NAMALWA (cell line): Measurements from ENCODE around the gene UBE2D3.
A peak's percentile ranks its signal among the peaks of the same experiment; 100 is the strongest.

ENCODE experiments used
- DNase-seq: peaks from one replicate; pipeline ENCODE4 v3.0.0-alpha.2; 2015; ENCODE audit warnings: low spot score

Gene UBE2D3

GRCh38 chr4:102789317-102789717 is 38.0 kb downstream of the UBE2D3 start:
- no peak for DNase-seq

DNA sequence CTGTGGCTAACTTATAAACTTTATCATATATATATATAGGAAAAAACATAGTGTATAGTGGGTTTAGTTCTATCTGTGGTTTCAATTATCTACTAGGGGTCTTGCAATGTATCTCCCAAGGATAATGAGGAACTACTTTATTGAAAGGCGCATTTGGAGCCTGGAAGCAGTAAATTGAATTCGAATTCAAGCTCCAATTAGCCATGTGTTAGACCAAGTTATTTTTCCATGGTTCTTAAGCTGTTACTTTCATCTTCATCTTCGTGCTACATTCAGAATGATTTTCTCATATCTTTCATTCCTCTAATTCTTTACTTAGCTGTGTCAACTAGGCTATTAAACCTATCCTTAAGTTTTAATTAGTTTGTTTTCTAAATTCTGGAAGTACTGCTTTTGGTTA is 39.4 kb downstream of the UBE2D3 start:
- DNase-seq, result no peak

DNA sequence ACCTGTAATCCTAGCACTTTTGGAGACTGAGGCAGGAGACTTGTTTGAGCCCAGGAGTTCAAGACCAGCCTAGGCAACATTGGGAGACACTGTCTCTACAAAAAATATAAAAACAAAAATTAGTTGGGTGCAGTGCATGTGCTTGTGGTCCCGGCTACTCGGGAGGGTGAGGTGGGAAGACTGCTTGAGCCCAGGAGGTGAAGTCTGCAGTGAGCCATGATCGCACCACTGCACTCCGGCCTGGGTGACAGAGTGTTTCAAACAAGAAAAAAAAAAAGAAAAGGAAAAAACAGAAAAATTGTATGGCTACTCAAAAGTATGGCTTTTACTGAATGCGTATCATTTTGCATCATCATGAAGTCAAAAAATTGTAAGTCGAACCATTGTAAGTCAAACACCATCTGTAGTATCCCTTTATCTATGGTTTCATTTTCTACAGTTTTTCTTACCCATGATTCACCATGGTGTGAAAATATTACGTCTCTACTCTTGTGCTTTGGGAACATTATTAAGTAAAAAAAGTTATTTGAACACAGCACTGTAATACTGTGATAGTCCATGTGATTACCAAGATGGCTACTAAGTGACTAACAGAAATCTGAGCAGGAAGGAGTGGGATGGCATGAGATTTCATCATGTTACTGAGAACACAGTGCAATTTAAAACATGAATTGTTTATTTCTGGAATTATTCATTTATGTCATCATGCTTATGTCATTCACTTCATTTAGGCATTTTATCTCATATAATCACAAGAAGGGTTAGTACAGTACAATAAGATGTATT is 40.1 kb downstream of the UBE2D3 start:
- no peak for DNase-seq

- DNase-seq, result no peak
Measured at GRCh38 chr4:102786279-102786678, 41.1 kb downstream of the UBE2D3 start.

DNA sequence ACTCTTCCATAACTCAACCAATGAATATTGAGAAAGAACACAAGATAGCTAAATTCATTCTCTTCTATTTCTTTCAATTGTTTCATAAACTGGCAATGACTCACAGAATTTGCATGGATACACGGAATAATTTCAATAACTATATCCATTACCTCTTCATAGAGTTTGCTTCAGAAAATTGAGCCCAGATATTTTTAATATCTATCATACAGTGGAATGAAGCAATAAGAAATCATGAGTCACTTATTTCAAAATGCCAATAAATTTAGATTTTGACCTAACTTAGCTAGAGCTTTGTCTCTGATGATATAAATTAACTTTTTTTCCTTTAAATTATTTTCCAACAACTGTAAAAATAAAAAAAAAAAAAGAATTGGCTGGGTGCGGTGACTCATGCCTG is 44.3 kb downstream of the UBE2D3 start:
- DNase-seq, result no peak

GRCh38 chr4:102781570-102781969 is 45.8 kb downstream of the UBE2D3 start:
- DNase-seq, result no peak

- DNase-seq, result no peak
Measured at GRCh38 chr4:102780476-102781144, 46.7 kb downstream of the UBE2D3 start.

- DNase-seq, result no peak
Measured at GRCh38 chr4:102779204-102779603, 48.1 kb downstream of the UBE2D3 start.

GRCh38 chr4:102778720-102779119 is 48.6 kb downstream of the UBE2D3 start:
- DNase-seq, result no peak

- no peak for DNase-seq
Measured at GRCh38 chr4:102775805-102776204, 51.5 kb downstream of the UBE2D3 start.

GRCh38 chr4:102774254-102774653 is 53.1 kb downstream of the UBE2D3 start:
- DNase-seq, result no peak

DNA sequence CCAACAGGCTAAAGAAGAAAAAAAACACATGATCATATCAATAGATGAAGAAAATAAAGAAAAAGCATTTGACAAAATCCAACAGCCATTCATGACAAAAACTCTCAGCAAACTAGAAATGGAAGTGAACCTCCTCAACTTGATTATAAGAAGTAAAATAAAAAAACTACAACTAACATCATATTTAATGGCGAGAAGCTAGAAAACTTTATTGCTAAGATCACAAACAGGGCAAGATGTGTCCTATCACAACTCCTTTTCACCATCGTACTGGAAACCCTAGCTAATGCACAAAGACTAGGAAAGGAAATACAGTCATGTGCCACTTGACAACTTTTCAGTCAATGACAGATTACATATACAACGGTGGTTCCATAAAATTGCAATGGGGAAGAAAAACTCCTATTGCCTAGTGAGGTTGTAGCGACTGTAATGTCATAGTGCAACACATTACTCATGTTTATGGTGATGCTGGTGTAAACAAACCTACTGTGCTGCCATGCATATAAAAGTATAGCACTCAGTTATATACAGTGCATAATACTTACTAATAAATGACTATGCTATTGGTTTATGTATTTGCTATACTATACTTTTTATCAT is 54.5 kb downstream of the UBE2D3 start:
- DNase-seq, result no peak

DNA sequence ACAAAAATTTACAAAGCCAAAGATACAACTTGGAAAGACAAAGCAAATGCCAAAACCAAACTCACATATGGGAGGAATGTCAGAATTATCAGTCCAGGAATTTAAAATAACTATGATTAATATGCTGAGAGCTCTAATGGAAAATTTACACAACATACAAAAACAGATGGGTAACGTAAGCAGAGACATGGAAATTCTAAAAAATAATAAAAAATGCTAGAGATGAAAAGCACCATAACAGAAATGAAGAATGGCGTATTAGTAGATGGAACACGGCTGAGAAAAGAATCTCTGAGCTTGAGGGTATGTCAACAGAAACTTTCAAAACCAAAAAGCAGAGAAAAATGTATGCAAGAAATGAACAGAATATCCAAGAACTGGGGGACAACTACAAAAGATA is 62.5 kb downstream of the UBE2D3 start:
- no peak for DNase-seq

- DNase-seq, result no peak
Measured at GRCh38 chr4:102761906-102762305, 65.4 kb downstream of the UBE2D3 start.

DNA sequence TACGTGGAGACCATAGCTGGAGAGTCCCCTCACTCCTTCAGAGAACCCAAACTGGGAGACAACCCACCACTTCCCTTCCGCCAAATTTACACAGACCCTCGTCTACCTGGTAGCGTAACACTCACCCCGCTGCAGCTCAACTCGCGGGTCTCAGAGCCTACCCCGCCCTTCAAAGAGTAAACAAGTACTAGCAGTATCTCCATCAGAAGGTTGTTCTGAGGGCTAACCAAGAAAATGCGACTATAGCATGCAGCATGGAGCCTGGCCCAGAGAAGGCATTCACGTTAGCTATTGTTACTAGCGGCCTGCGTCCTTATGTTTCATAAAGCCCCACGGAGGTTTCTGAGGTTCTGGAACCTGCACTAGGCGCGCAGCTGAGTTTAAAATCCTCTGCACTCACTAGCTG is 66.1 kb downstream of the UBE2D3 start:
- no peak for DNase-seq

DNA sequence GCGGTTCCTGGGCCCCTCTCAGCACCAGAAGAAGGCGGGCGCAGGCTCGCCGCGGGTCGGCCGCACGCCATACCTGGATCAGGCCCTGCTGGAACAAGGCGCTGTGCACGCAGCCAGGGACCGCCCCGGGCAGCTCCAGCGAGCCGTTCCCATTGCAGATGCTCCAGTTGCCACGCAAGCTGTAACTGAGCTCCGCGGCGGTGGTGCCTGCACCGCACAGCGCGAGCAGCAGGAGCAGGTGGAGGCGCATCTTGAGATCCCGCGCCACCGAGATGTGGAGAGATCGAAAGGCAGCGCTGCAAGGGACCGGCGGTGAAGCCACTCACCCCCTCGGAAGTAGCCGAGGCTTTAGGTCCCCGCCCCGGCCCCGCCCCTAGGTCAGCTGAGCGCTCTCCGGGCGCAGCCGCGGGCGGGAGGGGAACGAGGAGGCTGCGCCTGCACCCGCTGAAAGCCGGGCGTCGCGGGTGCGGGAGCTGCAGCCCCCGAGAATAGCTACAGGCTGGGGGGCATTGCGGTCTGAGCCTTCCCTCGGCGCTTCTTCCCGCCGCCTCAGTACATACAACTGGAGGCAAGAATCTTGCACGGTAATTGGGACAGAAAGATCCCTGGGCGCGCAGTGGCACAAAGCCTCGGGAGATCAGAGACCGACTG is 66.6 kb downstream of the UBE2D3 start, which contains the start of gene MANBA:
MANBA (minus strand) TSS at position 324 of the 651 bp plus-strand sequence; CDS start at position 250, 74 bp downstream.
- peak; percentile 93 for DNase-seq

GRCh38 chr4:102759831-102760644 is 67.3 kb downstream of the UBE2D3 start:
- DNase-seq, result peak; percentile 88

DNA sequence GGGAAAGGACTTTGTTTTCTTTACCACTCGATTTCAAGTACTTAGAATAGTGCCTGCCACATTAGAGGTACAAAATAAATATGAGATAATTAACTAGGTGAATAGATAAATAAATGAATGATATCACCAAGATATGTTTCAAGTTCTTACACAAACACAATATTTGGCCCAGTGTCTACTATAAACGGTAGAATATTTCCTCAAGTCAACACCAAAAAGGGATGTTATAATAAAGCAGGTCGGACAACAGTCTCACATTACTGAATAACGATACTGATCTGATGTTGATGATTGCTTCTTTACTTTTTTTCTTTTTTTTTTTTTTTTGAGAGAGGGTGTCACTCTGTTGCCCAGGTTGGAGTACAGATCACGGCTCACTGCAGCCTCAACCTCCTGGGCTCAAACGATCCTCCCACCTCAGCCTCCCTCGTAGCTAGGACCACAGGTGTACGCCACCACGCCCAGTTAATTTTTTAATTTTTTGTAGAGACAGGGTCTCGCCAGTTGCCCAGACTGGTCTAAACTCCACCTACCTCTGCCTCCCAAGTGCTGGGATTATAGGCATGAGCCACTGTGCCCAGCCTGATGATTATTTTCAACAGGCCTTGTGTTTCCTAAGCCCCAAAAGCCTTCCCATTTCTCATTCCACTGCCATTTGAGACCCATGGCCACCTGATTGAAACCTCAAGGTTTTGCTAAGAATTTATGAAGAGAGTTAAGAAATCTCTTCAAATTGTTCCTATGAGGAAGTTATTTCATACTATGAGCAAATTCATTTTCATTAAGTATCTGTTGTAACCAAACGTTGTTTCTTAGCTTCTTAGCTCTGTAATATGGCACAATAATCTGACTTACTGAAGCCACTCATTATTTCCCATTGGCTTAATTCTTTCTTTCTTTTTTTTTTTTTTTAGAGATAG is 68.8 kb downstream of the UBE2D3 start:
- no peak for DNase-seq

- DNase-seq, result no peak
Measured at GRCh38 chr4:102757681-102758080, 69.7 kb downstream of the UBE2D3 start.

GRCh38 chr4:102754044-102754443 is 73.3 kb downstream of the UBE2D3 start:
- no peak for DNase-seq

DNA sequence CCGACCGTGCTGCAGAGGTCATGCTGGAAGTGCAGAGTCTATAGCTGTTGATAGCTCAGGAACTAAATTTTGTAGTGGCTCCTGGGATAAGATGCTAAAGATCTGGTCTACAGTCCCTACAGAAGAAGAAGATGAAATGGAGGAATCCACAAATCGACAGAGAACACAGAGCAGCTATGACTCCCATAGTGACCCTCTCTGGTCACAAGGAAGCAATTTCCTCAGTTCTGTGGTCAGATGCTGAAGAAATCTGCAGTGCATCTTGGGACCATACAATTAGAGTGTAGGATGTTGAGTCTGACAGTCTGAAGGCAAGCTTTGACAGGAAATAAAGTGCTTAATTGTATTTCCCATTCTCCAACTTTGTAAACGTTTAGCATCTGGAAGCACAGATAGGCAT is 75.4 kb downstream of the UBE2D3 start:
- DNase-seq, result no peak
